ENCODE measurements around the gene PRKG1. TPM values are rescaled to one million over a fixed set of nuclear protein-coding genes. Genes with fewer than 3 reads are reported as not detected.

PRKG1 gene
- polyA plus RNA-seq, 3 donors = not detected

DNA sequence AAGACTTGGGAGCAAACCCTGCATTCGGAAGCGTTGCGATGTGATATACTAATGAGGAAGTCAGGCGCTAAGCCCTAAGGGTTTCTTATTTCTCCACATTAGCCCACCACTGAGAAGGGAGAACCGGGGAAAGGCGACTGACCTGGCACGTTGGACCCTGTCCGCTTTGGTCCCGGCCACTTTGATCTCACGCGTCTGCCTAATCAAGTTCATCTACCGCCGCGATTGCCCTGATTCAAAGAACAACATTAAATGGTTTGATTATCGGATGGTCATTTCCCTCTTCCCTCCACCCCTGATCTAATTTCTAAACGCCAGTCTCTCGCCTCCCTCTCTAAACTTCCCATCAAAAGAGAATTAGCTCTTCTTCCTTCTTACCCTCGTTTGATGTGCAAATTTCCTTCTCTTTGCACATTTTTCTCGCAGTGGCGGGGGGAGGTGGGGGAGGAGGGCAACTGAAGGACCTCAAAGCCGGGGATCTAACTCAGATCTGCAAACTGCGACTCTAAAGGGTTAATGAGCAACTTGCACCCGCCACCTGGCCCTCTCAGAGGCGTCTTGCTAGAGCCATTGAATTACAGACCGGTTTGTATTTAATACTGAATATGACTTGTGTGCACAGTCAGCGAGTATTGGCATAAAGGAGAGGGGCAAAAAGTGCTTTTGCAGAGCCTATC is 1239.1 kb downstream of the PRKG1 start:
- DNase-seq = peak in 1 of 3 donors; percentile 3
- no peaks in the 10 kb centered on the region for H3K36me3 ChIP-seq (replicated peaks in 1 of 2; ENCODE audit: control insufficient read depth in 1 of 2, insufficient read depth in 2 of 2, low read length in 2 of 2)
- Mint-ChIP-seq H3K9me3 (peaks cover 0 to 6% (median 2%) of the 10 kb centered on the region in 7 donors), H3K27ac (peak overlapping the region in 1 of 7 donors; percentile 43), H3K4me3 (peak overlapping the region in 1 of 2 donors; percentile 91), H3K36me3 (peaks cover 2 to 6% of the 10 kb centered on the region in 2 donors), H3K27me3 (ENCODE audit: low read depth in 3 of 3) (peaks cover 62 to 68% (median 64%) of the 10 kb centered on the region in 3 donors), H3K4me1 (peaks cover 22% of the 10 kb centered on the region)
- peaks cover 0 to 13% of the 10 kb centered on the region in 2 donors for H3K4me1 ChIP-seq (ENCODE audit: control insufficient read depth in 1 of 2, insufficient read depth in 2 of 2, low read length in 2 of 2)
- H3K27ac ChIP-seq (ENCODE audit: low read depth in 1 of 2, low read length in 2 of 2) = no peak overlapping the region
- H3K9me3 ChIP-seq (replicated peaks in 1 of 2; ENCODE audit: control insufficient read depth in 1 of 2, insufficient read depth in 1 of 2, low read length in 2 of 2) = peaks cover 0 to 8% of the 10 kb centered on the region in 2 donors
- intact Hi-C loops (cut with micrococcal nuclease) = no loop called here
- TF ChIP-seq, protein P1, sequence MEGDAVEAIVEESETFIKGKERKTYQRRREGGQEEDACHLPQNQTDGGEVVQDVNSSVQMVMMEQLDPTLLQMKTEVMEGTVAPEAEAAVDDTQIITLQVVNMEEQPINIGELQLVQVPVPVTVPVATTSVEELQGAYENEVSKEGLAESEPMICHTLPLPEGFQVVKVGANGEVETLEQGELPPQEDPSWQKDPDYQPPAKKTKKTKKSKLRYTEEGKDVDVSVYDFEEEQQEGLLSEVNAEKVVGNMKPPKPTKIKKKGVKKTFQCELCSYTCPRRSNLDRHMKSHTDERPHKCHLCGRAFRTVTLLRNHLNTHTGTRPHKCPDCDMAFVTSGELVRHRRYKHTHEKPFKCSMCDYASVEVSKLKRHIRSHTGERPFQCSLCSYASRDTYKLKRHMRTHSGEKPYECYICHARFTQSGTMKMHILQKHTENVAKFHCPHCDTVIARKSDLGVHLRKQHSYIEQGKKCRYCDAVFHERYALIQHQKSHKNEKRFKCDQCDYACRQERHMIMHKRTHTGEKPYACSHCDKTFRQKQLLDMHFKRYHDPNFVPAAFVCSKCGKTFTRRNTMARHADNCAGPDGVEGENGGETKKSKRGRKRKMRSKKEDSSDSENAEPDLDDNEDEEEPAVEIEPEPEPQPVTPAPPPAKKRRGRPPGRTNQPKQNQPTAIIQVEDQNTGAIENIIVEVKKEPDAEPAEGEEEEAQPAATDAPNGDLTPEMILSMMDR (IDR thresholded peaks at IDR 0.05) = no peak
- no peaks in the 10 kb centered on the region for H4K20me1 ChIP-seq (ENCODE audit: insufficient read depth, low read length)
- H3K4me3 ChIP-seq (replicated peaks in 1 of 3; ENCODE audit: low read depth in 2 of 3, low read length in 3 of 3) = no peak overlapping the region
- 2% methylated on average over 11 of the region's 26 CpGs for WGBS (ENCODE audit: insufficient coverage)
- H3K27me3 ChIP-seq (ENCODE audit: control insufficient read depth in 2 of 2, insufficient read depth in 2 of 2, low read length in 2 of 2) = peaks cover 59 to 78% of the 10 kb centered on the region in 2 donors
- peak overlapping the region; percentile 28 for H3K4me2 ChIP-seq (replicated peaks; ENCODE audit: extremely low read depth, low read length, poor library complexity, severe bottlenecking)
- no peak overlapping the region for H2AFZ ChIP-seq (ENCODE audit: insufficient read depth, low read depth, low read length, poor library complexity, severe bottlenecking)
- no peaks in the 10 kb centered on the region for H3K79me2 ChIP-seq (ENCODE audit: insufficient read depth, low read length)
- H3K9ac ChIP-seq (ENCODE audit: insufficient read depth, low read length, poor library complexity, severe bottlenecking) = no peak overlapping the region

DNA sequence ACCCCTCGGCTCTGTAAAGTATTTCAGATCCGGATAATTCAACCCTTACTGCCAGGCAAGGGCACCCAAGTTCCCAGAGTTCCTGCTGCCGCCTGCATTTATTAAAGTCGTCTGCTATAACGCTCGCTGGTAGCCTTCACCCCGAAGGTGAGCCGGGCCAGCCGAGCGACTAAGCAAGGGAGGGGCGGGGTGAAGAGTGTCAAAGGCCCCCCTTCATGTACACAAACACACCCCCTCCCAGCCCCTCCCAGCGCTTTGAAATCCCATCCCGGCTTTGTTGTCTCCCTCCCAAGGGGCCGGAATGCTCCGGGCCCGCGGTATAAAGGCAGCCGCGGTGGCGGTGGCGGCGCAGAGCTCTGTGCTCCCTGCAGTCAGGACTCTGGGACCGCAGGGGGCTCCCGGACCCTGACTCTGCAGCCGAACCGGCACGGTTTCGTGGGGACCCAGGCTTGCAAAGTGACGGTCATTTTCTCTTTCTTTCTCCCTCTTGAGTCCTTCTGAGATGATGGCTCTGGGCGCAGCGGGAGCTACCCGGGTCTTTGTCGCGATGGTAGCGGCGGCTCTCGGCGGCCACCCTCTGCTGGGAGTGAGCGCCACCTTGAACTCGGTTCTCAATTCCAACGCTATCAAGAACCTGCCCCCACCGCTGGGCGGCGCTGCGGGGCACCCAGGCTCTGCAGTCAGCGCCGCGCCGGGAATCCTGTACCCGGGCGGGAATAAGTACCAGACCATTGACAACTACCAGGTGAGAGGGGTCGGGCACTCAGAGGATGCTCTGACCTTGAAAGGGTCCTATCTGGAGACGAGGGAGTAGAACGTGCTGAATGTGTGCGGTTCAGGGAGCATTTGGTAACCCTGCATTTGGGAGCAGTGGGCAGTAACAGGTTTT is 1239.9 kb downstream of the PRKG1 start, which contains the start of gene DKK1:
Gene DKK1 (plus strand): TSS at position 349 of the 889 bp plus-strand sequence. CDS start 154 bp downstream, at position 503.
- H3K9me3 Mint-ChIP-seq = peaks cover 0 to 6% (median 2%) of the 10 kb centered on the region in 7 donors
- 3% methylated on average over 46 of the region's 55 CpGs for WGBS (ENCODE audit: insufficient coverage)
- TF ChIP-seq, protein P1 (IDR thresholded peaks at IDR 0.05) = peak; percentile 27
- H3K79me2 ChIP-seq (ENCODE audit: insufficient read depth, low read length) = no peaks in the 10 kb centered on the region
- H3K27ac Mint-ChIP-seq = peak within 1 kb of the TSS in 1 of 7 donors; percentile 43
- peaks cover 0 to 10% of the 10 kb centered on the region in 2 donors for H3K4me1 ChIP-seq (ENCODE audit: control insufficient read depth in 1 of 2, insufficient read depth in 2 of 2, low read length in 2 of 2)
- H3K36me3 Mint-ChIP-seq = peaks cover 2 to 6% of the 10 kb centered on the region in 2 donors
- H3K27ac ChIP-seq (ENCODE audit: low read depth in 1 of 2, low read length in 2 of 2) = no peak within 1 kb of the TSS
- H3K4me3 Mint-ChIP-seq = peak within 1 kb of the TSS; percentile 28 to 91
- peak in 1 of 3 donors; percentile 4 for DNase-seq
- peak within 1 kb of the TSS; percentile 28 for H3K4me2 ChIP-seq (replicated peaks; ENCODE audit: extremely low read depth, low read length, poor library complexity, severe bottlenecking)
- no peak within 1 kb of the TSS for H2AFZ ChIP-seq (ENCODE audit: insufficient read depth, low read depth, low read length, poor library complexity, severe bottlenecking)
- H3K4me3 ChIP-seq (replicated peaks in 1 of 3; ENCODE audit: low read depth in 2 of 3, low read length in 3 of 3) = peak within 1 kb of the TSS in 1 of 3 experiments; percentile 33
- H3K9ac ChIP-seq (ENCODE audit: insufficient read depth, low read length, poor library complexity, severe bottlenecking) = no peak within 1 kb of the TSS
- H3K36me3 ChIP-seq (replicated peaks in 1 of 2; ENCODE audit: control insufficient read depth in 1 of 2, insufficient read depth in 2 of 2, low read length in 2 of 2) = no peaks in the 10 kb centered on the region
- H3K27me3 Mint-ChIP-seq (ENCODE audit: low read depth in 3 of 3) = peaks cover 54 to 60% (median 57%) of the 10 kb centered on the region in 3 donors
- peaks cover 0 to 8% of the 10 kb centered on the region in 2 donors for H3K9me3 ChIP-seq (replicated peaks in 1 of 2; ENCODE audit: control insufficient read depth in 1 of 2, insufficient read depth in 1 of 2, low read length in 2 of 2)
- intact Hi-C loops (cut with micrococcal nuclease) = no loop called here
- H3K4me1 Mint-ChIP-seq = peaks cover 18% of the 10 kb centered on the region
- no peaks in the 10 kb centered on the region for H4K20me1 ChIP-seq (ENCODE audit: insufficient read depth, low read length)
- H3K27me3 ChIP-seq (ENCODE audit: control insufficient read depth in 2 of 2, insufficient read depth in 2 of 2, low read length in 2 of 2) = peaks cover 52 to 70% of the 10 kb centered on the region in 2 donors
